Right ventricle myocardium inferior (tissue), 1 donor: ENCODE results near the gene TYW1B. TPM values are rescaled to one million over a fixed set of nuclear protein-coding genes. Genes with fewer than 3 reads are reported as not detected.
"Not testable (repeated sequence)": the region's sequence is repeated elsewhere in the genome, so short reads cannot be mapped to it uniquely, and the experiment has no call there.

Experiments used
- ATAC-seq: fragments of 200-7000 bp; cut with Tn5 transposase; one replicate; pipeline ENCODE4 v1.9.1; 2020; ENCODE audit warnings: mild to moderate bottlenecking, moderate library complexity
- DNase-seq: peaks from one replicate; pipeline ENCODE4 v3.0.0; 2021; ENCODE audit errors: missing footprints
- intact Hi-C: fragments of 100-400 bp; cut with DNase I; formaldehyde crosslinking; loops from one replicate; pipeline ENCODE4 v1.11.0; 2022
- total RNA-seq: library from RNA; stranded (reverse); fragmentation: NEBNext Ultra II Directional; extraction: Animal tissue kit (Norgen Biotek cat#: 25700); gene quantifications from one replicate; pipeline ENCODE4 v1.2.1, GENCODE V29; 2021
- donor health status: DM: no; HTN: yes; CAD: no; lungs with severe emphysema.

The TYW1B gene
- total RNA-seq, 1 donor from 2014 or later, result 3.1 TPM

- DNase-seq, ATAC-seq, intact Hi-C loops: not testable (repeated sequence)
Measured at GRCh38 chr7:72670850-72671249, 157.2 kb downstream of the TYW1B start.

- peak; percentile 48 for ATAC-seq
- DNase-seq, intact Hi-C loops: not testable (repeated sequence)
Measured at GRCh38 chr7:72668435-72668834, 159.6 kb downstream of the TYW1B start.

- intact Hi-C loops, DNase-seq, ATAC-seq: not testable (repeated sequence)
Measured at GRCh38 chr7:72667049-72667448, 161.0 kb downstream of the TYW1B start.

GRCh38 chr7:72648574-72648973, 179.4 kb downstream of the TYW1B start:
- intact Hi-C loops, DNase-seq, ATAC-seq: not testable (repeated sequence)

- DNase-seq, ATAC-seq, intact Hi-C loops: not testable (repeated sequence)
Measured at GRCh38 chr7:72643708-72644107, 184.3 kb downstream of the TYW1B start.

GRCh38 chr7:72641485-72642248, 186.3 kb downstream of the TYW1B start:
- DNase-seq, intact Hi-C loops, ATAC-seq: not testable (repeated sequence)

GRCh38 chr7:72640740-72641139, 187.3 kb downstream of the TYW1B start:
- ATAC-seq, intact Hi-C loops, DNase-seq: not testable (repeated sequence)

- ATAC-seq, DNase-seq, intact Hi-C loops: not testable (repeated sequence)
Measured at GRCh38 chr7:72635273-72635908, 192.6 kb downstream of the TYW1B start.

- intact Hi-C loops, DNase-seq: not testable (repeated sequence)
- peak; percentile 28 for ATAC-seq
Measured at GRCh38 chr7:72632765-72633292, 195.2 kb downstream of the TYW1B start.

- intact Hi-C loops, DNase-seq, ATAC-seq: not testable (repeated sequence)
Measured at GRCh38 chr7:72628375-72628774, 199.6 kb downstream of the TYW1B start.

- intact Hi-C loops, DNase-seq, ATAC-seq: not testable (repeated sequence)
Measured at GRCh38 chr7:72626428-72627011, 201.5 kb downstream of the TYW1B start.

GRCh38 chr7:72625721-72626423, 202.1 kb downstream of the TYW1B start:
- ATAC-seq, result peak; percentile 96
- DNase-seq, intact Hi-C loops: not testable (repeated sequence)

- ATAC-seq, result no peak
- intact Hi-C loops, result no loop called here
- no peak for DNase-seq
Measured at GRCh38 chr7:72622532-72622931, 205.5 kb downstream of the TYW1B start.

- ATAC-seq, intact Hi-C loops, DNase-seq: not testable (repeated sequence)
Measured at GRCh38 chr7:72621761-72622187, 206.2 kb downstream of the TYW1B start.

GRCh38 chr7:72620923-72621322, 207.1 kb downstream of the TYW1B start:
- intact Hi-C loops, DNase-seq, ATAC-seq: not testable (repeated sequence)

GRCh38 chr7:72618435-72619180, 209.4 kb downstream of the TYW1B start:
- intact Hi-C loops, DNase-seq: not testable (repeated sequence)
- ATAC-seq, result peak; percentile 83

GRCh38 chr7:72609761-72610160, 218.2 kb downstream of the TYW1B start:
- ATAC-seq, DNase-seq, intact Hi-C loops: not testable (repeated sequence)

- intact Hi-C loops, ATAC-seq, DNase-seq: not testable (repeated sequence)
Measured at GRCh38 chr7:72607988-72608387, 220.0 kb downstream of the TYW1B start.
